Bronchial epithelial cell (primary cell): ENCODE results near the gene PTPRT. TPM values are rescaled to one million over a fixed set of nuclear protein-coding genes. Genes with fewer than 3 reads are reported as not detected.

Source experiments
- DNase-seq: peaks from one replicate; pipeline ENCODE4 v3.0.0-alpha.2; 2010; ENCODE audit warnings: low read depth
- FAIRE-seq: peaks from 2 replicates; lab custom pipeline; 2011; peaks lifted over from hg19 to GRCh38; lab: Jason Lieb, UNC
- H3K27me3 ChIP-seq: 2 replicates; pipeline ENCODE4 v1.5.1; 2011; ENCODE audit warnings: low read length; ENCODE audit not compliant: control insufficient read depth, insufficient read depth
- H3K36me3 ChIP-seq: 2 replicates; pipeline ENCODE4 v1.5.1; 2011; ENCODE audit warnings: low read length; ENCODE audit not compliant: control insufficient read depth, insufficient read depth
- H3K4me3 ChIP-seq: 2 replicates; pipeline ENCODE4 v1.5.1; 2011; ENCODE audit warnings: mild to moderate bottlenecking, low read depth, low read length, control low read depth
- total RNA-seq: library from RNA; depleted of rRNA; stranded (reverse); fragments of >200 nt; gene quantifications from 2 replicates; pipeline ENCODE4 v1.2.1, GENCODE V29; 2014
- TF ChIP-seq, protein P1 (sequence below): IDR thresholded peaks from 2 replicates; pipeline ENCODE4 v1.5.1; 2011; ENCODE audit warnings: mild to moderate bottlenecking, moderate library complexity, low read length, control low read depth, inconsistent platforms; ENCODE audit not compliant: insufficient read depth, severe bottlenecking

The PTPRT gene
- total RNA-seq, 1 donor from 2014 or later = not detected

DNA sequence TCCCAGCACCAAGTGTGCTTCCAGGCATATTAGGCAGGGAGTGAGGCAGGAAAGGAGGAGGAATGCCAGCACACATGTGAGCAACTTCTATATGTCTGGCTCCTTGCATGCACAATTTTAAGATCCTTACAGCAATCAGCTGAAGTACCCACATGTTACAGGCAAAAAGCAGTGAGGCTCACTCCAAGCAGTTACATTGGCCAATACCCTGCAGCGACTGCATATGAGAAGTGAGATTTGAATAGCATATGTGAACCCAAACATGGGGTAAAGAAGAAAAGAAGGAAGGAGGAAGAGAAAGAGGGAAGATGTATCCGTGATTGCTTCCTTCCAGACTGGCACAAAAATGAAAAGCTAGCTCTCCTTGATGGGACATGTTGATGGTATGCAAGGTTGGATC is 193.6 kb downstream of the PTPRT start:
- Histone ChIP-seq H3K36me3 (no peaks in the 10 kb centered on the region), H3K4me3 (no peak overlapping the region), H3K27me3 (no peaks in the 10 kb centered on the region)
- no peak for FAIRE-seq
- DNase-seq = no peak
- TF ChIP-seq, protein P1, sequence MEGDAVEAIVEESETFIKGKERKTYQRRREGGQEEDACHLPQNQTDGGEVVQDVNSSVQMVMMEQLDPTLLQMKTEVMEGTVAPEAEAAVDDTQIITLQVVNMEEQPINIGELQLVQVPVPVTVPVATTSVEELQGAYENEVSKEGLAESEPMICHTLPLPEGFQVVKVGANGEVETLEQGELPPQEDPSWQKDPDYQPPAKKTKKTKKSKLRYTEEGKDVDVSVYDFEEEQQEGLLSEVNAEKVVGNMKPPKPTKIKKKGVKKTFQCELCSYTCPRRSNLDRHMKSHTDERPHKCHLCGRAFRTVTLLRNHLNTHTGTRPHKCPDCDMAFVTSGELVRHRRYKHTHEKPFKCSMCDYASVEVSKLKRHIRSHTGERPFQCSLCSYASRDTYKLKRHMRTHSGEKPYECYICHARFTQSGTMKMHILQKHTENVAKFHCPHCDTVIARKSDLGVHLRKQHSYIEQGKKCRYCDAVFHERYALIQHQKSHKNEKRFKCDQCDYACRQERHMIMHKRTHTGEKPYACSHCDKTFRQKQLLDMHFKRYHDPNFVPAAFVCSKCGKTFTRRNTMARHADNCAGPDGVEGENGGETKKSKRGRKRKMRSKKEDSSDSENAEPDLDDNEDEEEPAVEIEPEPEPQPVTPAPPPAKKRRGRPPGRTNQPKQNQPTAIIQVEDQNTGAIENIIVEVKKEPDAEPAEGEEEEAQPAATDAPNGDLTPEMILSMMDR = no peak

DNA sequence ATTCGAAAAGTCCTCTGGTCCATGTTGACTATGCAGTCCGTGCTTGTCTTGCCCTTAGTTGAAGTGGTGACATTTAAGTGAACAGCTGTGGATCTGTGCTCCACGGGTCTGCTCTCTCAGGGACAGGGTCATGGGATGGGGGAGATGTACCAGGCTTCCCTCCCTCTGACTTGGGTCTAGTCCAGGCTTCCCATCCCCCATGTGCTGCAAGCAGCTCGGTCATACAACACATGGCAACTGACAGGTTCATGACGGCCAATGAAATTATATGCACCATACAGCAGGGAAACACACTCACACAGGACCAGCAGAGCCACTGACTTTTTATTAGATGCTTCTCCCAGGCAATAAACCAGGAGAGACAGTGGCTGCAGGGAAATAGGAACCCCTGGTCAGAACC is 201.4 kb downstream of the PTPRT start:
- no peaks in the 10 kb centered on the region for H3K36me3 ChIP-seq
- TF ChIP-seq, protein P1 = no peak
- FAIRE-seq (peak; percentile 91), DNase-seq (no peak)
- H3K27me3 ChIP-seq = no peaks in the 10 kb centered on the region
- H3K4me3 ChIP-seq = no peak overlapping the region

DNA sequence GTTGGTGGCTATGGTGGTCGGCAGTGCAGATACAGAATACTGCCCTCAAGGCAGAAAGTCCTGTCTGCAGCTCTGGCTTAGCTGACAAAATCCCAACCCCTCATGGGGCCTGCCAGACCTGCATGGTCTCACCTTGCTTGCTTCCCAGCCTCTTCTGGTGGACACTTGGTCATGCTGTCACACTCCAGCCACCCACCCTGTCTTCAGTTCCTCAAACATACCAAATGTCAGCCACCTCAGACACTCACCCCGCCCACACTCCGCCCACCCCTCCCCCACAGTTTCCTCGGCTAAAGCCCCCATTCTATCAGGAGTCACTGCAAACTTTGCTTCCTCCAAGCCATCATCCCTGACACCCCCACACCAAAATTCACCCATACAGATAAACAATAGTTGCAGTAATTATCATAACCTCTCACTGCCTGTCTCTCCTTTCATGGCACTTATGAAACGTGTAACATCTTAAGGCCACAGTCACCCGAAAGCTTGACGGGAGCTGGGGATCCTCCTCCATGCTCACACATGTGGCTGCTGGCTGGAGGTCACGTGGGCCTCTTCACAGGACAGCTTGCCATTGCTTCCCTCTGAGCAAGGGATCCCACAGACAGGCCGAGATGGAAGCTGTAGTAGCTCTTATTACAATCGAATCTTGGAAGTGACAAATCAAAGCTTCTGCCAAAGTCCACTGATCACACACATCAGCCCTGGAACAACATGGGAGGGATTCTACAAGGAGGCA is 202.2 kb downstream of the PTPRT start:
- no peak for DNase-seq
- Histone ChIP-seq H3K4me3 (no peak overlapping the region), H3K36me3 (no peaks in the 10 kb centered on the region), H3K27me3 (no peaks in the 10 kb centered on the region)
- TF ChIP-seq, protein P1 = no peak
- FAIRE-seq = no peak

DNA sequence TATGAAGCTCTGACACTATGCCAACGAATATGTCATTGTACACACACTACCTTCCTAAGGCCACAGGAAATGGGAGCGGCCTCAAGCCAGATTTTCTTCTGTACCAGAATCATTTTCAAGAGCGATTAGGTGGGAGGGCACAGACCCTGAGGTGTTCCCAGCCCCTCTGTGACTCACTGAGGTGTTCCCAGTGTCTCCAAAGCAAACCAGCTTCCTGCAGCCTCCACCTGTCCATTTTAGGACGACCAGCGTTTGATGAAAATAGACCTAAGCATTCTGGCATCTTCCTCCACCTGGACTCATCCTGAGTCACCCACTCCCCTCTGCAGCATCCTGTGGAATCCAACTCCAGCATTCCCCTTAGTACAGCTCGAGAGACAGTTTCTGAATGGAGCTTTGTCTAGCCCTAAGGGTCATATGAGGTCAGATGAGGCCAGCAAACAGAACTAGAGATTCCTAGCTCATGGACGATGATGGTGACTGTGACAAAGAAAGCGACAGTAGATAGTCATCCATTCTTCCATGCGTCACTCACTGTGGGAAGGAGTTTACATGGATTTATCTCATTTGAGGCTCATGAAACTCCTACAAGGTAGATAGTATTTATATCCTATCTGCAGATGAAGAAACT is 203.4 kb downstream of the PTPRT start:
- H3K27me3 ChIP-seq = no peaks in the 10 kb centered on the region
- no peak overlapping the region for H3K4me3 ChIP-seq
- FAIRE-seq (peak; percentile 94), DNase-seq (no peak)
- TF ChIP-seq, protein P1 = no peak
- no peaks in the 10 kb centered on the region for H3K36me3 ChIP-seq

DNA sequence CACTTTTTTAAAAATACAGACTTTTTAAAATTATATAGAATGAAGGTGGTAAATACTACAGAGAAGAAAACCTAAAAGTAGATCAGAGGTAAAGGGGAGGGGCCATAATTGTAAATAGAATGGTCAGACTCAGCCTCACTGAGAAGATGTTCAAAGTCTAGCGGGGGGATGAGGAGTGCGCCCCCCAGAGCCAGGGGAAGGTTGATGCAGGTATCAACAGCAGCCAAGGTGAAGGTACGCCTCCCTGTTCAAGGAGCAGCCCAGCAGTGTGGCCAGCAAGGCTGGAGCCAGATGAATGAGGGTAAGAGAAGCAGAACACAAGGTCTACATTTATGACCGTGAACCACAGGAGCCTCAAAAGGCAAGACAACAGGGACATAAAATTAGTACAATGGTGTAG is 204.1 kb downstream of the PTPRT start:
- Histone ChIP-seq H3K36me3 (no peaks in the 10 kb centered on the region), H3K27me3 (no peaks in the 10 kb centered on the region), H3K4me3 (no peak overlapping the region)
- TF ChIP-seq, protein P1 = no peak
- DNase-seq (no peak), FAIRE-seq (no peak)

DNA sequence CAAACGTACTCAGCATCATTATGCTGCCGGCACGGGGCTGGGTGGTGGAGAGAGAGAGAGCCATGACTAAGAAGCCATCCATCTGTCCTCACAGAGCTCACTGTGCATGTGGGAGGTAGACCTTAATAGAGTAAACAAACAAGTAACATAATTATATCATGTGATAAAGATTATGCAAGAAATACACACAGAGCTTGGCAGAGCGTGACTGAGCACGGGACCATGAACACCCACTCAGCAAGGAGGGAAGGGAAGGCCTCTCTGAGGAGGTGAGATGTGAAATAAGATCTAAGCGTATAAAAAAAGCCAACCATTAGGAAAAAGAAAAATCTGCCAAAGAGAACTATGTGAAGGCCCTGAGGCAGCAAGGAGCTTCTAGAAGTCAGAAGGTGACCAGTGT is 207.5 kb downstream of the PTPRT start:
- no peak for FAIRE-seq
- no peak overlapping the region for H3K4me3 ChIP-seq
- no peaks in the 10 kb centered on the region for H3K27me3 ChIP-seq
- no peaks in the 10 kb centered on the region for H3K36me3 ChIP-seq
- TF ChIP-seq, protein P1 = no peak
- DNase-seq = no peak
